GM19351 (cell line): ENCODE results near the gene PPP2R3A.
"Not testable (repeated sequence)": the region's sequence is repeated elsewhere in the genome, so short reads cannot be mapped to it uniquely, and the experiment has no call there.

Source experiments
- ATAC-seq: cut with Tn5 transposase; IDR thresholded peaks from one replicate; pipeline ENCODE4 v1.9.1; 2021; ENCODE audit warnings: mild to moderate bottlenecking, moderate library complexity; ENCODE audit not compliant: unreplicated experiment

PPP2R3A gene

DNA sequence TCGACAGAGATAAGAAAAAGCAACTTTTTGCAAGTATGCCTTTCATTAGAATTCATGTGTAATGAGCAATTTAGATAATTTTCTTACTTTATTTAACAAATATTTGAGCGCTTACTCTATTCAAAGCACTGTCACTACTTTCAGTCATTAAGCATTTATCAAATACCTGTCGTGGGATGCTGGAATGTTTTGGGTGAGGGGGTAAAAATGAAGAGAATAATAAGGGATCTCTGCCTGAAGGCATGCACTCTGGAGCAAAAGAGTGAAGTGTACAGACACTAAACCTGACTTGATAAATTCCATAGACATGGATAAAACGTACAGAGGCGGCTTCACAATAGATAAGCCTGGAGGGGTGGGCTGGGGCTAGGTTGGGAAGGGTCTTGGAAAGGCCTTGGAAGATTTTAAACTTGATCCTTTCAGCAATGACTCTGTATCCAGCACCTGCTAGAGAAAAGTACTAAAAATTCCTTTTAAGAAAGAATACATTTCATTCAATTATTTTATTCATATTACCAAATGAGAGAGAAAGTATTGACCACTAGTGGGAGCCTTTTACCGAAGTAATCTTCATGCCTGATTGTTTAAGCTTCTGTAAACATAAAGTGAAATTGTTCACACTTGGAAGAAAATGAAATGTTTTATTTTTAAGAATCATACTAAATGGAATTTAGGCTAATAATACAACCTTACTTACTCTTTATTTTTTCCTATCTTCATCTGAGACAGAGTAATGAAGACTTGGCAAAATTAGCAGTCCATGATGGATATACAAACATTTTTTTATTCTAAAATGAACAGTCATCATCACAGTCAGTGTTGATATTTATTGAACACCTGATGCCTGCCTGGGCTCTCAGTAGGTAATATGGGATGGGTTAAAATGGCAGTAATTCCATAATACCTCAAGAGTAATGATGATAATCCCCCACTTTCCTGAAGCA lies 113.2 kb downstream of the PPP2R3A start:
- ATAC-seq, result no peak

GRCh38 chr3:136083641-136084382 lies 118.3 kb downstream of the PPP2R3A start:
- ATAC-seq, result not testable (repeated sequence)

- ATAC-seq, result not testable (repeated sequence)
Measured at GRCh38 chr3:136085067-136085466, 119.5 kb downstream of the PPP2R3A start.

- ATAC-seq, result no peak
Measured at GRCh38 chr3:136093771-136094170, 128.2 kb downstream of the PPP2R3A start.

DNA sequence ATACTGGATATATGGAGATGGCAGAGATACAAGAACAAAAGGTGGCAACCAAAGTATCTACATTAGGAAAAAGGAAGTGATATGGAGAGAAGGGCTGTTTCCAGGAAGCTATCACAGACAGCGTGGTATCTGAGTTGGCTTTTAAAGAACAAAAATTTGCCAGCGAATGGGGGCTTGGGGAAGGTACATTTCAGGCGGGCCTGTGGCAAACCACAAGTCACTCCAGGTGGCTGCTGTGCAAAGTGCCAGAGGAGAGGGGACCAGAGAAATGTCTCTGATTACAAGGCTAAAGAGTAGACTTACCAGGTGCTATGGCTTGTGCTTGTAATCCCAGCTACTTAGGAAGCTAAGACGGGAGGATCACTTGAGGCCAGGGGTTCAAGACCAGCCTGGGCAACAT lies 139.5 kb downstream of the PPP2R3A start:
- no peak for ATAC-seq

DNA sequence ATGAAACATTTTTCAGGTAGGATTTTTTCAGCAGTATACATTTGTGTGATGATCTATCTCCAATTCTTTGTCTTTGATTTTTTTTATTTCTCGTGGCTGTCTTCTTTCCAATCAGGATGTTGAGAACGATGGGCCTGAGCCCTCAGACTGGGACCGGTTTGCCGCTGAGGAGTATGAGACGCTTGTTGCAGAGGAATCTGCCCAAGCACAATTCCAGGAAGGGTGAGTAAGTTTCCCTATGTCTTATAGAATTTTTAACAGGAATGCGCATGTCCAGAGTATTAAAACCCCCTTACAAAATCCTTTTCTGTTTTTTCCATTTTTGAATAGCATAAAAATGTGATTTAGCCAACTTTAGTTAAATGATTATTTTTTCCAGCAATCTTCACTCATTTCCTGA lies 140.6 kb downstream of the PPP2R3A start:
- no peak for ATAC-seq

- peak; percentile 97 for ATAC-seq
Measured at GRCh38 chr3:136109499-136109898, 144.0 kb downstream of the PPP2R3A start.

DNA sequence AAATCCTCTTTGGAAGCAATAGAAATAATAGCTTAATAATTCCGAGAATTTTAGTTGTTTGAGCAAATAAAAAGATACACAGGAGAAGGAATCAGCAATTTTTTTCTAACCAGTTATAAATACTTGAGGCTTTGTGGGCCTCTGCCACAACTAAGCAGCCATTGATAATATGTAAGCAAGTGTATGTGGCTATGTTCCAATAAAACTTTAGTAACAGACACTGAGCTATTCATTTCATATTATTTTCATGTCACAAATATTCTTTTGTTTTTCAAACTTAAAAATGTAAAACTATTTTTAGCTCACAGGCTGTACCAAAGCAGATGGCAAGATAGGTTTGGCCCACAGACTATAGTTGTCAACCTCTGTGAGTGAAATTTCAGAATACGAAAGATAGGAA lies 145.0 kb downstream of the PPP2R3A start:
- no peak for ATAC-seq

DNA sequence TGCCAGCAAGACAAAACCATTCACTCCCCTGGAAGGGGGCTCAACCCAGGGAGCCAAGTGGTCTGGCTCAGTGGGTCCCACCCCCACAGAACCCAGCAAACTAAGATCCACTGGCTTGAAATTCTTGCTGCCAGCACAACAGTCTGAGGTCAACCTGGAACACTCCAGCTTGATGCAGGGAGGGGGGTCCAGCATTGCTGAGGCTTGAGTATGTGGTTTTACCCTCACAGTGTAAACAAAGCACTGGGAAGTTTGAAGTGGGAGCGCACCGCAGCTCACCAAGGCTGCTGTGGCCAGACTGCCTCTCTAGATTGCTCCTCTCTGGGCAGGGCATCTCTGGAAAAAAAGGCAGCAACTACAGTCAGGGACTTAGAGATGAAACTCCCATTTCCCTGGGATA lies 148.9 kb downstream of the PPP2R3A start:
- ATAC-seq, result no peak

DNA sequence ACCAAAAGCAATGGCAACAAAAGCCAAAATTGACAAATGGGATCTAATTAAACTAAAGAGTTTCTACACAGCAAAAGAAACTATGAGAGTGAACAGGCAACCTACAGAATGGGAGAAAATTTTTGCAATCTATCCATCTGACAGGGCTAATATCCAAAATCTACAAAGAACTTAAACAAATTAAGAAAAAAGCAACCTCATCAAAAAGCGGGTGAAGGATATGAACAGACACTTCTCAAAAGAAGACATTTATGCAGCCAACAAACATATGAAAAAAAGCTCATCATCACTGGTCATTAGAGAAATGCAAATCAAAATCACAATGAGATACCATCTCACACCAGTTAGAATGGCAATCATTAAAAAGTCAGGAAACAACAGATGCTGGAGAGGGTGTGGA lies 153.8 kb downstream of the PPP2R3A start:
- ATAC-seq, result not testable (repeated sequence)

- not testable (repeated sequence) for ATAC-seq
Measured at GRCh38 chr3:136119783-136120182, 154.3 kb downstream of the PPP2R3A start.

- ATAC-seq, result peak; percentile 73
Measured at GRCh38 chr3:136120373-136121348, 155.1 kb downstream of the PPP2R3A start.

DNA sequence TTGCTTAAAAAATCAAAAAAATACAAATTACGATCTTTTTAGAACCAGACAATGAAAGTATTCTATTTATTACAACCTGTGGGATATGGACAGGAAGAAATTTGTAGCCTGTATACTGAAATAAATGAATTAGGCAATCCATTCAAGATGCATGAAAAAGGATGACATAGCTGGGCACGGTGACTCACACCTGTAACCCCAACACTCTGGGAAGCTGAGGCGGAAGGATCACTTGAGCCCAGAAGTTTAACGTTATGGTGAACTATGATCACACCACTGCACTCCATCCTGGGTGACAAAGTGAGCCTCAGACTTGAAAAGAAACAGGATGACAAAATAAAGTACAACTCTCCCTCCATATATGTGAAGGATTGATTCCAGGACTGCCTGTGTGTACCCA lies 156.5 kb downstream of the PPP2R3A start:
- no peak for ATAC-seq

- ATAC-seq, result not testable (repeated sequence)
Measured at GRCh38 chr3:136131647-136132046, 166.1 kb downstream of the PPP2R3A start.

GRCh38 chr3:136134091-136134490 lies 168.6 kb downstream of the PPP2R3A start:
- no peak for ATAC-seq

DNA sequence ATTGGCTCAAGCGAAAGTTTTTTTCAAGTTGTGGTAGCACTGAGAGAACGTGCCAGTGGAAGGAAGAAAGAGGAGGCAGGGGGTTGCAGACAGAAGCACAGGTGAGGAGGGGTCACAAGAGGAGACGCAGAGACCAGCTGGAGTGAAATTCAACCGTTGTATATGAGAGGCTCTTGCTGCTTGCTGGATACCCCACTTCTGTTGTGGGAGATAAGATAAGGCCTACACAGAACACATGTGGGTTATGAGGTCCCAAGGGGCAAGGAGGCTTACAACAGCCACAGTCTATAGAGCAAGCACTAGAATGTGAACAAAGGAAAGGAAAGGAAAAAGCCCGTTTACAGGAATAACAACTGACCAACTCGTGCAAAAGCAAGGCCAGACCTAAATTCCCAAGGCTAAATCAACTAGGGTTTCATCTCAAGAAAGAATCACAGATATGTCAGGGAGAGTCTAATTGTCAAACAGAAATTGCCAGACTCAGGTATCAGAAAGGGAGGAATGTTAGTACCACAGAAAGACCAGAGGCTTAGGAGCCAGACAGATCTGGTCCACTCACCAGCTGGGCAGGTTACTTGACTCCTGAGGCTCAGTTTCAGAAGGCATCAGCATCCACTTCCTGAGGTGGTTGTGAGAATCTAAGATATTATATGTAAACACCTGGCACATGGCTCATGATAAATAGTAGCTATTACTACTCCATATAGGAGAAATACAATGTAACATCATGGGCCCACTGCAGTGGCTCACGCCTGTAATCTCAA lies 169.7 kb downstream of the PPP2R3A start:
- no peak for ATAC-seq

GRCh38 chr3:136136454-136136853 lies 170.9 kb downstream of the PPP2R3A start:
- no peak for ATAC-seq

DNA sequence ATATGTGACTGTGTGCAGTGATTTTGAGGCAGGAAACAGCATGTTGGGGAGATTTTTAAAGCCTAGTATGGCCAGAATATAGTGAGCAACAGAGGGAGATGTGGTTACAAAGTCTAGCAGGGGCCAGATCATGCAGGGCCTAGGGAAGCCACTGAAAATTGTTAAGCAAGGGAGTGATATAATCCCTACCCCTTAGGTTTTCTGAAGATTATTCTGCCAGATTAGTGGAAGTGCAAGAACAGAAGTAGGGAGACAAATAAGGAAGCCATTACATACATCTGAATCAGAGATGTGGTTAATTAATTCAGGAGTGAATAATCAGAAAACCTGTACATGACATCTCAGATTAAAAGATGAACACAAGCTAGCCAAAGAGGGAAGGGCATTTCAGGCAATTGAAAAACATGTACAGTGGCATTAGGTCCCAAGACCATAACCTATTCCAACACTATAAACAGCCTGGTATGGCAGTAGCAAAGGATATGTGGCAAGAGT lies 175.8 kb downstream of the PPP2R3A start:
- ATAC-seq, result no peak

DNA sequence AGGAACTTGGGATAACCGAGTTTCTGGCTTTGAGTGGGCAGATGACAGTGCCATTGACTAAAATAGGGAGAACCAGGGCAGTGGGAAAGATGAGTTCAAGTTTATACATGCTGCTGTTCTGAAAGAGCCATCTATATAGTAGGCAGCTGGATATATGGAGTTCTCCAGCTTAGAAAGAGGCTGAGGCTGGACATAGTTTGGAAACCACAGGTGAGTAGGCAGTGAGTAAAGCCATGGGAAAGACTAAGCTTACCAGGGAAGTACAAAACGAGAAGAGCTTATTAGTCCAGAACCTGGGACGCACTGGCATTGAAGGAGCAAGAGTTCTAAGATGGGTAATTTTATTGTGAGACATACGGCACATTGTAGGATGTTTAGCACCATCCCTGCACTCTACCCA lies 176.4 kb downstream of the PPP2R3A start:
- ATAC-seq, result no peak

- no peak for ATAC-seq
Measured at GRCh38 chr3:136142592-136142991, 177.1 kb downstream of the PPP2R3A start.
